GM23338 (cell line): ENCODE measurements around the gene CLSTN2.

ENCODE experiments used
- CTCF ChIP-seq, 2 experiments: fragments of 200-600 bp in 1 of 2; sonication (generic) in 1 of 2; conservative IDR thresholded peaks; 2 replicates each; pipeline versions ENCODE4 v1.5.1 to v1.6.1; 2016 to 2017; ENCODE audit warnings: antibody characterized with exemption in 2 of 2, low read depth in 2 of 2, mild to moderate bottlenecking in 2 of 2, moderate library complexity in 1 of 2
- EZH2 ChIP-seq: fragments of 200-600 bp; sonication (generic); IDR thresholded peaks from one replicate; pipeline ENCODE4 v1.8.0; 2017; ENCODE audit warnings: antibody characterized with exemption, mild to moderate bottlenecking, low read depth; ENCODE audit not compliant: unreplicated experiment
- JUNB ChIP-seq: IDR thresholded peaks from one replicate; pipeline ENCODE4 v1.6.1; 2016; ENCODE audit warnings: antibody characterized with exemption; ENCODE audit not compliant: unreplicated experiment
- REST ChIP-seq: IDR thresholded peaks from one replicate; pipeline ENCODE4 v1.6.1; 2018; ENCODE audit warnings: antibody characterized with exemption; ENCODE audit not compliant: unreplicated experiment
- ZNF462 ChIP-seq: fragments of 250-450 bp; sonication (Bioruptor Pico); IDR thresholded peaks from 2 replicates; pipeline ENCODE4 v1.5.0; 2020; ENCODE audit warnings: mild to moderate bottlenecking, moderate library complexity

GRCh38 chr3:140397847-140398246 lies 462.9 kb downstream of the CLSTN2 start:
- TF ChIP-seq CTCF (conservative IDR thresholded peaks at IDR 0.05; ENCODE audit: low read depth in 2 of 2) (no peak), EZH2 (no peak), REST (no peak), ZNF462 (CRISPR knock-in tag) (no peak), JUNB (no peak)
